Measurements from ENCODE around the gene CD48.

CD48 gene

DNA sequence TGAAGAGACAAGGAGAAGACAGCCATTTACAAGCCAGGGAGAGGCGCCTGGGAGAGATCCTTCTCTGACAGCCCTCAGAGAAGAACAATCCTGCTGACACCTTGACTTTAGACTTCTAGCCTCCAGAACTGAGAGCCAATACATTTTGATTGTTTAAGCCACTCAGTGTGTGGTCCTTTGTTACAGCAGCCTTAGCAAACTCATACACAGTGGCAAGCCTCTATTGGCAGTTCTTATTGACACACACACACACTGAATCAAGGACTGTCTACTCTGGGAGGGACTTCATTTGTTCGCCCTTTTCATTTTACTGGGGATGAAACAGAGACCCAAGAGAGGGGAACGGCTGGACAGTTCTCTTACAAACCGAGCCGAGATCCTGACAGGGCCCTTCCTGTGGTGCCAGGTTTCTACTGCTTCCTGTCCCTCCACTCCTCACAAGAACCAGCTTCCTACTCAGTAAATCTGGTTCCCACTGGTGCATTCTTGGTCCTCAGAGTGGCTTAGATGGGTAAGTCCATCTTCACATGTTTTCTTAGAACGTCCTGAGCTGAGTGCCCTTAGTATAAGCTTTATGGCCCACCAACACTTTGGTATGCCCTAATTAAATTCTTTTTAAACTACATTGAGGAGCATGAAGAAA, 79.5 kb downstream of the CD48 start:
- Histone ChIP-seq H3K27me3 (ENCODE audit: control insufficient read depth in 1 of 2, insufficient read depth in 2 of 2, low read length in 2 of 2) (no peaks in the 10 kb centered on the region), H3K36me3 (ENCODE audit: control insufficient read depth in 2 of 2, insufficient read depth in 2 of 2, low read length in 2 of 2) (no peaks in the 10 kb centered on the region), H3K27ac (ENCODE audit: low read length) (no peak overlapping the region), H3K9ac (ENCODE audit: low read length in 2 of 2) (no peak overlapping the region), H3K4me1 (ENCODE audit: control insufficient read depth, insufficient read depth, low read length) (no peaks in the 10 kb centered on the region), H3K9me3 (ENCODE audit: control insufficient read depth in 2 of 2, low read length in 2 of 2) (no peaks in the 10 kb centered on the region), H3K4me3 (ENCODE audit: low read length in 2 of 2) (no peak overlapping the region)

DNA sequence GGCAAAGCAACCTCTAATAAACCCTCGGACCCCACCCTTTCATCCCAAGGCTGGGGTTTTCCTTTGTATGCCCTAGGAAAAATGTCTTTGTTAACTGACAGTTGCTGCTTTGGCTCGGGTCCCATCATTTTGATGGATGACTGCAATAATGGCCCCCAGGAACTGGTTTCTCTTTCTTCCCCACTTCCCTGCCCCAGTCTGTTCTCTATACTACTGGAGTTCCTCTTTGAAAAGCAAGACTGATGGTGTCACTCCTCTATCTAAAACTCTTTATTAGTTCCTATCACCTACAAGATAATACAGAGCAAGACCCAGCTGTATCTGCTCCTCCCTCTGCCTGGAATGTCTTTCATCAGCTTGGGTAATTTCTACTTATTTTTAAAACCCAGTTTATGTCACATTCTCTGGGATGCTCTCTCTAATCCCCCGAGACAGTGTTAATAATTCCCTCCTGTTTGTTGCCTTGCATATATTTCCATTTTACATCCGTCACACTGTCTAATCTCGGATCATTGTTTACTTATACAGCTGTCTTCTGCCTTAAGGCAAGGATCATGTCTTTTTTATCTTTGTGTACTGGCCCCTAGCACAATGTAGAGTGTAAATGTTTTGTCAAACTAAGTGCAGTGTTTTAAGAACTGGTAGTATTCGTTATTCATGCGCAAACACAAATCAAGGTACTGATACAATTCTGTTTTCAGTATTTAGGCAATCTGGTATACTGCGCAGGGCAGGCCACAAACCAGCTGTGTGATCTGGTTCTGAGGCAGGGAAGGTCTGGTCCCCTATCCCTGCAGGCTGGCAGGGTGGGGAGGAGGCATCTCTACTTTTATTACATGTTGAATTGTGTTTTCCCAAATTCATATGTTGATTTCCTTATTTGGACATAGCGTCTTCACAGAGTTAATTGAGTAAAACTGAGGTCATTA, 80.8 kb downstream of the CD48 start:
- Histone ChIP-seq H3K27me3 (ENCODE audit: control insufficient read depth in 1 of 2, insufficient read depth in 2 of 2, low read length in 2 of 2) (no peaks in the 10 kb centered on the region), H3K9ac (ENCODE audit: low read length in 2 of 2) (no peak overlapping the region), H3K9me3 (ENCODE audit: control insufficient read depth in 2 of 2, low read length in 2 of 2) (no peaks in the 10 kb centered on the region), H3K4me1 (ENCODE audit: control insufficient read depth, insufficient read depth, low read length) (no peaks in the 10 kb centered on the region), H3K27ac (ENCODE audit: low read length) (no peak overlapping the region), H3K36me3 (ENCODE audit: control insufficient read depth in 2 of 2, insufficient read depth in 2 of 2, low read length in 2 of 2) (no peaks in the 10 kb centered on the region), H3K4me3 (ENCODE audit: low read length in 2 of 2) (no peak overlapping the region)

DNA sequence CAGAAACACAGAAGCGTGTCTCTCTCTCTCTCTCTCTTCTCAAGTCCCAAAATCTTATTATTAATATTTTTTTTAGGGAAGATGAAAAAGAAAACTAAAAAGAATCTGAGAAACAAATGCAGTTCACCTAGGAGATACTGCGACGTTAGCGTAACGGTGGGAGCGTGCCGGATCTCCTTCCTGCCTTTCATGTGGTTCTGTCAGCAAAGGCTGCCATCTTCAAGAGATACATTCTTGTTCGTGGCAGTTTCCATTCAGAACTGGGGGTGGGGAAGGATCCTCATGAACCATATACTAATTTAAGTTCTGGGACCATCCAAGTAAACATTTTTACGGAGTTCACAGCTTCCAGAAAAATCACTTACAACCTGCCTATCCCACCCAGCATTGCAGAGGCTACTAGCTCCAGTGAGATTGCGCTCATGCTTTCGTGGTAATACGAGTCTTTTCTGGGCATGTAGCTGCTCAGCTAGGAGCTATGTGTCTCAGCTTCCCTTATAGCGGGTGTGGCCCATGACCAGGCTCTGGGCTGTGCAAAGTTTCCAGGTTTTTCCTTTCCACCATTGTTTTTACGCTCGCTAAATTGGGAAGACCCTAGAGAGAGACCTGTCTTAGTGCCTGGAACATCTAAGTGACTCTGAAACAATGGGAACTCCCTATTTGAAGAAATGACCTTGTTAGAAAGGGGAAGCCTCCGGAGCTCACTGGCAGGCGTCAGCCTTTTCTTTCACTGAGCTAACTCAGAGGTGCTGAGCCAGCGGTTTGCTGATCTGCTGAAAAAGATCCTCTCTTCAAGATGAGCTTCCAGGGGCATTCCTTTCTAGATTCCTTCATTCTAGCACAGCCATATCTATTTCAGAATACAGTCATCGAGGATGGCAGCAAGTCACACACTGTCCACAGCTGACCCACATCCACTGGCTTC, 82.1 kb downstream of the CD48 start:
- no peak overlapping the region for H3K27ac ChIP-seq (ENCODE audit: low read length)

DNA sequence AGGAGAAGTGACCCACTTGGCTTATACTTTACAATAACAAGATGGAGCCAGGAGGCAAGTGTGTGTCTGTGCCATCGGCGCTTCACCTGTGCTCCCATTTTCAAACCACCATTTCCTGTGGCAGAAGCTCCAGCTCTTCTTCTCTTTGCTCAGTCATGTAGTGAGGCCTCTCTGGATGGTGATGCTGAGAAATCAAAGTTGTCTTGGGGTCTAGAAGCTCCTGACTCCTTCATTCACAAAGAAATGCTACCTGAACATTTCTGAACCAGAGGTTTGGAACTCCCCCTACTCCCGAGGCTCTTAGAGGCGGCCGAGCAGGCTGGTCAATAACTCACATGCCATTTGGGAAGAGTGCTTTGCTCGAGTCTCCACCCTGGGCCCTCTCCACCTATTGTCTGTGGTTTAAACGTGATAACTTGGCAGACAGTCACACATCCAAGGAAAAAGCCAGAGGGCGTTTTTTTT, 82.8 kb downstream of the CD48 start:
- H3K27me3 ChIP-seq (ENCODE audit: control insufficient read depth in 1 of 2, insufficient read depth in 2 of 2, low read length in 2 of 2), result no peaks in the 10 kb centered on the region
- H3K4me3 ChIP-seq (ENCODE audit: low read length in 2 of 2), result no peak overlapping the region
- no peaks in the 10 kb centered on the region for H3K9me3 ChIP-seq (ENCODE audit: control insufficient read depth in 2 of 2, low read length in 2 of 2)
- H3K36me3 ChIP-seq (ENCODE audit: control insufficient read depth in 2 of 2, insufficient read depth in 2 of 2, low read length in 2 of 2), result no peaks in the 10 kb centered on the region
- H3K4me1 ChIP-seq (ENCODE audit: control insufficient read depth, insufficient read depth, low read length), result no peaks in the 10 kb centered on the region
- no peak overlapping the region for H3K9ac ChIP-seq (ENCODE audit: low read length in 2 of 2)
- no peak overlapping the region for H3K27ac ChIP-seq (ENCODE audit: low read length)

More for the DNA sequence above, 82.1 kb downstream of the CD48 start:
- H3K27me3 ChIP-seq (ENCODE audit: control insufficient read depth in 1 of 2, insufficient read depth in 2 of 2, low read length in 2 of 2), result no peaks in the 10 kb centered on the region
- no peaks in the 10 kb centered on the region for H3K36me3 ChIP-seq (ENCODE audit: control insufficient read depth in 2 of 2, insufficient read depth in 2 of 2, low read length in 2 of 2)
- no peak overlapping the region for H3K9ac ChIP-seq (ENCODE audit: low read length in 2 of 2)
- H3K4me1 ChIP-seq (ENCODE audit: control insufficient read depth, insufficient read depth, low read length), result no peaks in the 10 kb centered on the region
- no peak overlapping the region for H3K4me3 ChIP-seq (ENCODE audit: low read length in 2 of 2)
- H3K9me3 ChIP-seq (ENCODE audit: control insufficient read depth in 2 of 2, low read length in 2 of 2), result no peaks in the 10 kb centered on the region

Data from stomach smooth muscle (tissue), 2 donors.